HEK293T (cell line): ENCODE measurements around the gene PRIM1.

Source experiments
- ARNT ChIP-seq: fragments of 450-650 bp; IDR thresholded peaks from 2 replicates; pipeline ENCODE4 v1.6.1; 2017; ENCODE audit warnings: mild to moderate bottlenecking
- BHLHE40 ChIP-seq: fragments of 450-650 bp; IDR thresholded peaks from 2 replicates; pipeline ENCODE4 v1.6.1; 2016; ENCODE audit warnings: mild to moderate bottlenecking, moderate library complexity, borderline replicate concordance
- CTBP1 ChIP-seq: fragments of 450-650 bp; IDR thresholded peaks from 2 replicates; pipeline ENCODE4 v1.6.1; 2016; ENCODE audit warnings: borderline replicate concordance
- FOXA1 ChIP-seq: fragments of 450-650 bp; IDR thresholded peaks from 2 replicates; pipeline ENCODE4 v1.6.1; 2016; ENCODE audit warnings: mild to moderate bottlenecking
- FOXM1 ChIP-seq: fragments of 450-650 bp; IDR thresholded peaks from 2 replicates; pipeline ENCODE4 v1.6.1; 2017; ENCODE audit warnings: mild to moderate bottlenecking, borderline replicate concordance
- HDGF ChIP-seq: fragments of 450-650 bp; IDR thresholded peaks from 2 replicates; pipeline ENCODE4 v1.6.1; 2017; ENCODE audit warnings: antibody characterized with exemption, borderline replicate concordance
- LEF1 ChIP-seq: fragments of 450-650 bp; IDR thresholded peaks from 2 replicates; pipeline ENCODE4 v1.6.1; 2017; ENCODE audit warnings: mild to moderate bottlenecking, borderline replicate concordance
- NFRKB ChIP-seq: fragments of 450-650 bp; IDR thresholded peaks from 2 replicates; pipeline ENCODE4 v1.6.1; 2016; ENCODE audit warnings: mild to moderate bottlenecking, moderate library complexity
- PKNOX1 ChIP-seq: fragments of 450-650 bp; IDR thresholded peaks from 2 replicates; pipeline ENCODE4 v1.6.1; 2016
- SP1 ChIP-seq: fragments of 450-650 bp; IDR thresholded peaks from 2 replicates; pipeline ENCODE4 v1.6.1; 2017
- SUZ12 ChIP-seq: fragments of 450-650 bp; IDR thresholded peaks from 2 replicates; pipeline ENCODE4 v1.6.1; 2016; ENCODE audit warnings: mild to moderate bottlenecking
- TARDBP ChIP-seq: fragments of 450-650 bp; IDR thresholded peaks from 2 replicates; pipeline ENCODE4 v1.6.1; 2016
- ZNF384 ChIP-seq: fragments of 450-650 bp; IDR thresholded peaks from 2 replicates; pipeline ENCODE4 v1.6.1; 2016

- no peak for TF ChIP-seq CTBP1
- TF ChIP-seq SP1: no peak
- peak; percentile 84 for TF ChIP-seq ZNF384
- no peak for TF ChIP-seq HDGF
- no peak for TF ChIP-seq BHLHE40
- TF ChIP-seq ARNT: no peak
- TF ChIP-seq NFRKB: no peak
- TF ChIP-seq SUZ12: no peak
- TF ChIP-seq TARDBP: no peak
- TF ChIP-seq FOXA1: no peak
- TF ChIP-seq FOXM1: no peak
- no peak for TF ChIP-seq PKNOX1
- no peak for TF ChIP-seq LEF1
These were observed at the start of gene PRIM1 for GRCh38 chr12:56751712-56752598.
